ENCODE results near the gene ANKS1B. TPM values are rescaled to one million over a fixed set of nuclear protein-coding genes. Genes with fewer than 3 reads are reported as not detected.

Gene ANKS1B
- total RNA-seq = not detected in 2 replicates

GRCh38 chr12:99984271-99985128 is at the start of gene ANKS1B:
TSS of gene ANKS1B (minus strand) at chr12:99984936. CDS start at chr12:99984237, 699 bp downstream.

GRCh38 chr12:99647453-99647852 is 337.3 kb downstream of the ANKS1B start, which contains the start of gene GARIN6:
TSS of gene GARIN6 (plus strand) at chr12:99647753. CDS start at chr12:99648175, 422 bp downstream.

Other genes with a start within 250 kb of the ANKS1B start
- 10.1 and 10.7 TPM in 2 replicates for gene BLTP3B, start 157.9 kb upstream of the ANKS1B start, total RNA-seq
- 15.3 and 18.8 TPM in 2 replicates for gene ACTR6, start 215.9 kb upstream of the ANKS1B start, total RNA-seq

All from airway epithelial cell (primary cell).